HG02798 (cell line): ENCODE results near the gene FIS1.
"Not testable (repeated sequence)": the region's sequence is repeated elsewhere in the genome, so short reads cannot be mapped to it uniquely, and the experiment has no call there.

ENCODE experiments used
- ATAC-seq: cut with Tn5 transposase; IDR thresholded peaks from one replicate; pipeline ENCODE4 v1.9.1; 2021; ENCODE audit warnings: mild to moderate bottlenecking; ENCODE audit not compliant: unreplicated experiment, poor library complexity

Gene FIS1

GRCh38 chr7:101244375-101245146, at the start of gene FIS1:
FIS1 (minus strand) TSS chr7:101245081; CDS start chr7:101245004, 77 bp downstream.
- peak; percentile 94 for ATAC-seq

GRCh38 chr7:101294039-101294831, 49.4 kb upstream of the FIS1 start:
- no peak for ATAC-seq

- not testable (repeated sequence) for ATAC-seq
Measured at GRCh38 chr7:101293069-101294021, 48.5 kb upstream of the FIS1 start.

GRCh38 chr7:101292566-101292965, 47.7 kb upstream of the FIS1 start:
- not testable (repeated sequence) for ATAC-seq

GRCh38 chr7:101290186-101291037, 45.5 kb upstream of the FIS1 start:
- ATAC-seq: peak; percentile 38

GRCh38 chr7:101289687-101290086, 44.8 kb upstream of the FIS1 start:
- peak; percentile 86 for ATAC-seq

GRCh38 chr7:101288439-101288838, 43.6 kb upstream of the FIS1 start:
- no peak for ATAC-seq

- no peak for ATAC-seq
Measured at GRCh38 chr7:101287032-101287431, 42.2 kb upstream of the FIS1 start.

GRCh38 chr7:101285880-101286279, 41.0 kb upstream of the FIS1 start:
- ATAC-seq: not testable (repeated sequence)

GRCh38 chr7:101285171-101285570, 40.3 kb upstream of the FIS1 start:
- ATAC-seq: no peak

- ATAC-seq: not testable (repeated sequence)
Measured at GRCh38 chr7:101280912-101281311, 36.0 kb upstream of the FIS1 start.

GRCh38 chr7:101278461-101279292, 33.8 kb upstream of the FIS1 start:
- no peak for ATAC-seq

- ATAC-seq: no peak
Measured at GRCh38 chr7:101277155-101277554, 32.3 kb upstream of the FIS1 start.

GRCh38 chr7:101273206-101273605, 28.3 kb upstream of the FIS1 start:
- no peak for ATAC-seq

GRCh38 chr7:101271021-101271420, 26.1 kb upstream of the FIS1 start:
- ATAC-seq: no peak

- ATAC-seq: no peak
Measured at GRCh38 chr7:101269664-101270063, 24.8 kb upstream of the FIS1 start.

GRCh38 chr7:101265622-101266516, 21.0 kb upstream of the FIS1 start:
- ATAC-seq: no peak
